Activated CD8-positive, alpha-beta memory T cell treated with anti-CD3 and anti-CD28 coated beads, Interleukin-2, amount 50 U/mL, for 1 hour (primary cell): ENCODE results near the gene IFI16.
"Not testable (repeated sequence)": the region's sequence is repeated elsewhere in the genome, so short reads cannot be mapped to it uniquely, and the experiment has no call there.

Experiments used
- DNase-seq: peaks from one replicate; pipeline ENCODE4 v3.0.0-alpha.2; 2020; ENCODE audit errors: extremely low read depth

Gene IFI16

GRCh38 chr1:159007726-159008125 lies 2.0 kb upstream of the IFI16 start:
- DNase-seq, result no peak

- no peak for DNase-seq
Observed at GRCh38 chr1:159008744-159009188, 941 bp upstream of the IFI16 start.

GRCh38 chr1:159009287-159009686 lies 420 bp upstream of the IFI16 start:
- DNase-seq, result no peak

GRCh38 chr1:159010391-159010790 lies 684 bp downstream of the IFI16 start:
- DNase-seq, result no peak

GRCh38 chr1:159011001-159011400 lies 1.3 kb downstream of the IFI16 start:
- DNase-seq, result not testable (repeated sequence)

GRCh38 chr1:159011751-159012150 lies 2.0 kb downstream of the IFI16 start:
- DNase-seq, result no peak

- DNase-seq, result no peak
Observed at GRCh38 chr1:159012495-159012894, 2.8 kb downstream of the IFI16 start.

GRCh38 chr1:159014003-159014571 lies 4.4 kb downstream of the IFI16 start:
- no peak for DNase-seq

- no peak for DNase-seq
Observed at GRCh38 chr1:159014851-159015250, 5.1 kb downstream of the IFI16 start.

- DNase-seq, result peak; percentile 25
Observed at GRCh38 chr1:159015440-159015909, 5.8 kb downstream of the IFI16 start.

- DNase-seq, result no peak
Observed at GRCh38 chr1:159023723-159024122, 14.0 kb downstream of the IFI16 start.

- no peak for DNase-seq
Observed at GRCh38 chr1:159025043-159025442, 15.3 kb downstream of the IFI16 start.

- not testable (repeated sequence) for DNase-seq
Observed at GRCh38 chr1:159026841-159027240, 17.1 kb downstream of the IFI16 start.

GRCh38 chr1:159030311-159030710 lies 20.6 kb downstream of the IFI16 start:
- DNase-seq, result no peak

GRCh38 chr1:159030877-159031447 lies 21.3 kb downstream of the IFI16 start:
- DNase-seq, result no peak

GRCh38 chr1:159040206-159040605 lies 30.5 kb downstream of the IFI16 start:
- DNase-seq, result no peak

- DNase-seq, result no peak
Observed at GRCh38 chr1:159040893-159041724, 31.4 kb downstream of the IFI16 start.

- DNase-seq, result not testable (repeated sequence)
Observed at GRCh38 chr1:159046486-159046885, 36.8 kb downstream of the IFI16 start.

- no peak for DNase-seq
Observed at GRCh38 chr1:159051436-159051835, 41.7 kb downstream of the IFI16 start.

- DNase-seq, result no peak
Observed at GRCh38 chr1:159054427-159054826, 44.7 kb downstream of the IFI16 start.

- no peak for DNase-seq
Observed at GRCh38 chr1:159055181-159055641, 45.5 kb downstream of the IFI16 start.

- DNase-seq, result no peak
Observed at GRCh38 chr1:159056069-159056698, 46.5 kb downstream of the IFI16 start.
